ENCODE measurements around the gene ABCA3.
"Not testable (repeated sequence)": the region's sequence is repeated elsewhere in the genome, so short reads cannot be mapped to it uniquely, and the experiment has no call there.

DNA sequence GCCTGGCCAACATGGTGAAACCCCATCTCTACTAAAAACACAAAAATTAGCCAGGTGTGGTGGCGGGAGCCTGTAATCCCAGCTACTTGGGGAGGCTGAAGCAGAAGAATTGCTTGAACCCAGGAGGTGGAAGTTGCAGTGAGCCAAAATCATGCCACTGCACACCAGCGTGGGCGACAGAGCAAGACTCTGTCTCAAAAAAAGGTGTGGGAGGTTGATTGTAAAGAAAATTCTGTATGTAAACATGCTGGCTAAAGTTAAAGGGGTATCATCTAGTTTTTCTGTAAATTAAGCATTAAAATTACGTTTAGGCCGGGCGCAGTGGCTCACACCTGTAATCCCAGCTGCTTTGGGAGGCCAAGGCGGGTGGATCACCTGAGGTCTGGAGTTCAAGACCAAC lies 82.0 kb downstream of the ABCA3 start:
- TF ChIP-seq, protein P1, sequence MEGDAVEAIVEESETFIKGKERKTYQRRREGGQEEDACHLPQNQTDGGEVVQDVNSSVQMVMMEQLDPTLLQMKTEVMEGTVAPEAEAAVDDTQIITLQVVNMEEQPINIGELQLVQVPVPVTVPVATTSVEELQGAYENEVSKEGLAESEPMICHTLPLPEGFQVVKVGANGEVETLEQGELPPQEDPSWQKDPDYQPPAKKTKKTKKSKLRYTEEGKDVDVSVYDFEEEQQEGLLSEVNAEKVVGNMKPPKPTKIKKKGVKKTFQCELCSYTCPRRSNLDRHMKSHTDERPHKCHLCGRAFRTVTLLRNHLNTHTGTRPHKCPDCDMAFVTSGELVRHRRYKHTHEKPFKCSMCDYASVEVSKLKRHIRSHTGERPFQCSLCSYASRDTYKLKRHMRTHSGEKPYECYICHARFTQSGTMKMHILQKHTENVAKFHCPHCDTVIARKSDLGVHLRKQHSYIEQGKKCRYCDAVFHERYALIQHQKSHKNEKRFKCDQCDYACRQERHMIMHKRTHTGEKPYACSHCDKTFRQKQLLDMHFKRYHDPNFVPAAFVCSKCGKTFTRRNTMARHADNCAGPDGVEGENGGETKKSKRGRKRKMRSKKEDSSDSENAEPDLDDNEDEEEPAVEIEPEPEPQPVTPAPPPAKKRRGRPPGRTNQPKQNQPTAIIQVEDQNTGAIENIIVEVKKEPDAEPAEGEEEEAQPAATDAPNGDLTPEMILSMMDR (conservative IDR thresholded peaks at IDR 0.05) = not testable (repeated sequence)
- not testable (repeated sequence) for TF ChIP-seq ZFX (IDR thresholded peaks at IDR 0.05)

Data from C4-2B (cell line).